PC-9 (cell line): ENCODE data around the gene CMSS1.

Experiments
- CTCF ChIP-seq: fragments of 200-600 bp; sonication (generic); conservative IDR thresholded peaks from 2 replicates; pipeline ENCODE4 v1.6.1; 2017; ENCODE audit warnings: mixed run types, antibody characterized with exemption, mild to moderate bottlenecking, moderate library complexity
- EZH2 ChIP-seq: fragments of 200-600 bp; sonication (generic); IDR thresholded peaks from 2 replicates; pipeline ENCODE4 v1.8.0; 2017; ENCODE audit warnings: antibody characterized with exemption, low read depth

- no peak for TF ChIP-seq CTCF
- TF ChIP-seq EZH2: no peak
These were observed 84.4 kb downstream of the CMSS1 start for GRCh38 chr3:99902091-99902490.
